GM12872 (cell line): Measurements from ENCODE around the gene GNAQ.

Source experiments
- TF ChIP-seq, protein P1 (sequence below): IDR thresholded peaks from 3 replicates; pipeline ENCODE4 v1.5.1; 2011; ENCODE audit warnings: low read depth, mild to moderate bottlenecking, low read length, moderate library complexity; ENCODE audit not compliant: insufficient read depth

Gene GNAQ

DNA sequence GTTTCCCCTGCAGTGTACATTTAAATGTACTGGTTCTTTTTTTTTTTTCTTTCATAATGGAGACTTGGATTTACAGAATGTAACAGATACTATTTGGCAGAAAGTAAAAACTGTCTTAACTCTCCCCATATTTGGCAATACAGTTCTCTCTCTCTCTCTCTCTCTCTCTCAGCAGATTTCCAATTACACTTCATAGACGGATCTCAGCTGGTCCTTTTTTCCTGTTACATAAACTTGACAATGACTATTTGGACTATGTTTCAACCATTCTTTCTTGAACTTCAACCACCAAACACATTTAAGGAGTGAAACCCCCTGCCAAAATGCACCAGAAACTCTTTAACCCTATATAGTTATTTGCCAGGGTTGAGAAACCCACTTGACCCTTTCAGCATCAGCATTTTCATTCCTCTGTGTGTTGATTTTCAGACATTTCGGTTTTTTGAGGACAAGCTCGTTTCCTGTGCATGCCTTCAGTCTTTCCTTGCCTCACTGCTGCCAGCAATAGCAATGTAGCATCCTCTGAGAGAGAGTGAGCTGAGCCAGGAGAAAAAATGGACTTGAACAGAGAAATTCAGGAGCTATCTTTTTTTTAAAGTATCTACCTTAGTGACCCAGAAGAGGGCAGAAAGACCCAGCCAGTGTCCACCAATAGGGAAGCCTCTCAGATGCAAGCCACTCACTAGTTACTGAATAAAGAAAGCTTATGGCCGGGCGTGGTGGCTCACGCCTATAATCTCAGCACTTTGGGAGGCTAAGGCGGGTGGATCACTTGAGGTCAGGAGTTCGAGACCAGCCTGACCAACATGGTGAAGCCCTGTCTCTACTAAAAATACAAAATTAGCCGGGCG lies 357.4 kb downstream of the GNAQ start:
- TF ChIP-seq, protein P1, sequence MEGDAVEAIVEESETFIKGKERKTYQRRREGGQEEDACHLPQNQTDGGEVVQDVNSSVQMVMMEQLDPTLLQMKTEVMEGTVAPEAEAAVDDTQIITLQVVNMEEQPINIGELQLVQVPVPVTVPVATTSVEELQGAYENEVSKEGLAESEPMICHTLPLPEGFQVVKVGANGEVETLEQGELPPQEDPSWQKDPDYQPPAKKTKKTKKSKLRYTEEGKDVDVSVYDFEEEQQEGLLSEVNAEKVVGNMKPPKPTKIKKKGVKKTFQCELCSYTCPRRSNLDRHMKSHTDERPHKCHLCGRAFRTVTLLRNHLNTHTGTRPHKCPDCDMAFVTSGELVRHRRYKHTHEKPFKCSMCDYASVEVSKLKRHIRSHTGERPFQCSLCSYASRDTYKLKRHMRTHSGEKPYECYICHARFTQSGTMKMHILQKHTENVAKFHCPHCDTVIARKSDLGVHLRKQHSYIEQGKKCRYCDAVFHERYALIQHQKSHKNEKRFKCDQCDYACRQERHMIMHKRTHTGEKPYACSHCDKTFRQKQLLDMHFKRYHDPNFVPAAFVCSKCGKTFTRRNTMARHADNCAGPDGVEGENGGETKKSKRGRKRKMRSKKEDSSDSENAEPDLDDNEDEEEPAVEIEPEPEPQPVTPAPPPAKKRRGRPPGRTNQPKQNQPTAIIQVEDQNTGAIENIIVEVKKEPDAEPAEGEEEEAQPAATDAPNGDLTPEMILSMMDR = no peak

DNA sequence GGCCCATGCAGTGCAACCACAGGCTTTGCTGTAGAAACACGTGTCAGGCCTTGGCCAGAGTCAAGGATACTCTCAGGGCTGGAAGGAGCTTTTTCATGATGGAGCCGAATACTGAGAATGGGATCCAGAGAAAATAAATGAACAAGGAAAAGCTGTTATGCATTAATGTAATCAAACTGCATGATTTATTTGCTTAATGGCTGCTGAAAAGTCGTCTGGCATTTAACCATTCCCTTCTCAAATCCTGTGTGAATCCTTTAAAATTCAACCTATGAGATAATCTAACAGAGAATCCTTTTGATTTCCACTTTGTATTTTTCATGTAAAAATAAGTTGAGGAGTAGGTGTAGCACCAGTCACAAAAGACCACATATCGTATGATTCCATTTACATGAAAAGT lies 359.4 kb downstream of the GNAQ start:
- TF ChIP-seq, protein P1 = no peak

DNA sequence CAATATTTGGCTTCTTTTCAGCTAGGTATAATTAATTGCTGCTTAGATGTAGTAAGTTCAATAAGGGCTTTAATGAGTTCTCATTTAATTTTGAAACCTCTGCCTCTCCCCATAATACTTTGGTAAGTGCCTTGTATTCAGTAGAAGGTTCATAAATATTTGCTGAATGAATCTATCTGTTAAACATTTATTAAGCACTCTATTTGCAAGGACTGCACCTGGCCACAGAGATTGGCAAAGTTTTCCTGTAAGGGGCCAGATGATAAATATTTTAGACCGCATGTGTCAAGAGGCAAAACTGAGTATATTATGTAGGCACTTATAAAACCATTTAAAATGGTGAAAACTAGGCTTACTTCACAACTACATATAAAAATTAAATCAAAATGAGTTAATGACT lies 364.5 kb downstream of the GNAQ start:
- TF ChIP-seq, protein P1 = no peak
